SK-N-SH (cell line): ENCODE data around the gene SLC7A8. TPM values are rescaled to one million over a fixed set of nuclear protein-coding genes. Genes with fewer than 3 reads are reported as not detected.

Experiments
- CTCF ChIA-PET: fragments of 300-600, 350-600 bp; formaldehyde crosslinking; extraction: SDS; loops from one replicate; lab custom pipeline; 2021; lab: Yijun Ruan, JAX
- POLR2A ChIA-PET: fragments of 350-600 bp; sonication (Branson Sonifier 250); formaldehyde crosslinking; extraction: SDS; loops from one replicate; lab custom pipeline; 2020; ENCODE audit warnings: antibody characterized with exemption, inconsistent platforms; lab: Yijun Ruan, JAX
- DNase-seq: peaks from one replicate; pipeline ENCODE4 v3.0.0; 2012
- H2AFZ ChIP-seq: fragments of 200-600 bp; sonication (generic); 2 replicates; pipeline ENCODE4 v1.8.1; 2016; ENCODE audit warnings: antibody characterized with exemption, mild to moderate bottlenecking, low read depth
- H3F3A ChIP-seq: fragments of 200-600 bp; sonication (generic); replicated peaks from 2 replicates; pipeline ENCODE3; 2016; ENCODE audit warnings: antibody characterized with exemption, mild to moderate bottlenecking; ENCODE audit not compliant: insufficient read depth
- H3K27ac ChIP-seq, 2 experiments: fragments of 200-500 bp in 1 of 2; fragments of 200-600 bp in 1 of 2; sonication (Bioruptor generic) in 1 of 2; sonication (generic), shearing (Covaris generic) in 1 of 2; 2 replicates each; pipeline versions ENCODE4 v1.5.1 to v1.6.1; 2014 to 2016; ENCODE audit warnings: low read depth in 2 of 2, inconsistent platforms in 1 of 2, low read length in 1 of 2, mild to moderate bottlenecking in 1 of 2, mixed read lengths in 1 of 2
- H3K27me3 ChIP-seq: fragments of 200-600 bp; sonication (generic), shearing (Covaris generic); 2 replicates; pipeline ENCODE4 v1.6.1; 2016; ENCODE audit warnings: mixed run types; ENCODE audit not compliant: insufficient read depth
- H3K36me3 ChIP-seq, 2 experiments: fragments of 200-500 bp in 1 of 2; fragments of 200-600 bp in 1 of 2; sonication (Bioruptor generic) in 1 of 2; sonication (generic) in 1 of 2; replicated peaks in 1 of 2; 2 replicates each; pipeline versions ENCODE3 to v1.5.1; 2014 to 2016; ENCODE audit warnings: low read length in 1 of 2, mild to moderate bottlenecking in 1 of 2; ENCODE audit not compliant: insufficient read depth in 2 of 2, control insufficient read depth in 1 of 2
- H3K4me1 ChIP-seq, 2 experiments: fragments of 200-500 bp in 1 of 2; fragments of 200-600 bp in 1 of 2; sonication (Bioruptor generic) in 1 of 2; sonication (generic), shearing (Covaris generic) in 1 of 2; 2 replicates each; pipeline versions ENCODE4 v1.5.1 to v1.6.1; 2014 to 2016; ENCODE audit warnings: low read depth in 1 of 2, low read length in 1 of 2, mixed run types in 1 of 2; ENCODE audit not compliant: insufficient read depth in 2 of 2, control insufficient read depth in 1 of 2
- H3K4me2 ChIP-seq: fragments of 200-600 bp; sonication (generic), shearing (Covaris generic); 2 replicates; pipeline ENCODE4 v1.6.1; 2017; ENCODE audit warnings: mixed run types
- H3K4me3 ChIP-seq, 2 experiments: fragments of 200-500 bp in 1 of 2; fragments of 200-600 bp in 1 of 2; sonication (Bioruptor generic) in 1 of 2; sonication (generic), shearing (Covaris generic) in 1 of 2; 2 replicates each; pipeline versions ENCODE4 v1.5.1 to v1.8.1; 2014 to 2016; ENCODE audit warnings: low read depth in 2 of 2, inconsistent platforms in 1 of 2, low read length in 1 of 2, mild to moderate bottlenecking in 1 of 2, mixed read lengths in 1 of 2, moderate library complexity in 1 of 2
- H3K79me2 ChIP-seq: fragments of 200-600 bp; sonication (generic); 2 replicates; pipeline ENCODE4 v1.8.1; 2017; ENCODE audit warnings: mild to moderate bottlenecking; ENCODE audit not compliant: insufficient read depth
- H3K9ac ChIP-seq: fragments of 200-600 bp; sonication (generic); 2 replicates; pipeline ENCODE4 v1.6.1; 2017; ENCODE audit warnings: mixed run types
- H3K9me2 ChIP-seq: fragments of 200-600 bp; sonication (generic); 2 replicates; pipeline ENCODE4 v1.6.1; 2017; ENCODE audit warnings: mixed run types
- H3K9me3 ChIP-seq: fragments of 200-600 bp; sonication (generic); 2 replicates; pipeline ENCODE4 v1.6.1; 2017; ENCODE audit warnings: mixed run types, mild to moderate bottlenecking, moderate library complexity
- H4K20me1 ChIP-seq: fragments of 200-600 bp; sonication (generic); 2 replicates; pipeline ENCODE4 v1.6.1; 2017; ENCODE audit warnings: mild to moderate bottlenecking, mixed run types; ENCODE audit not compliant: insufficient read depth
- EZH2phosphoT487 ChIP-seq: fragments of 200-600 bp; sonication (generic); IDR thresholded peaks from 2 replicates; pipeline ENCODE4 v1.6.1; 2017; ENCODE audit warnings: low read depth, mixed run types, mild to moderate bottlenecking, antibody characterized with exemption, moderate library complexity, borderline replicate concordance
- FOXJ3 ChIP-seq: sonication (generic); formaldehyde crosslinking; IDR thresholded peaks from 2 replicates; pipeline ENCODE4 v1.5.1; 2020; ENCODE audit warnings: mild to moderate bottlenecking, missing genetic modification reagents
- FOXM1 ChIP-seq: IDR thresholded peaks from 2 replicates; pipeline ENCODE4 v1.4.0; 2012; ENCODE audit warnings: low read depth, mild to moderate bottlenecking
- GATA2 ChIP-seq: sonication (generic); formaldehyde crosslinking; IDR thresholded peaks from 2 replicates; pipeline ENCODE4 v1.5.0; 2020; ENCODE audit warnings: mild to moderate bottlenecking, missing genetic modification reagents
- JUND ChIP-seq: IDR thresholded peaks from 2 replicates; pipeline ENCODE4 v1.4.0; 2012
- MAX ChIP-seq: IDR thresholded peaks from 2 replicates; pipeline ENCODE4 v1.4.0; 2012; ENCODE audit warnings: low read depth
- MXI1 ChIP-seq: IDR thresholded peaks from 2 replicates; pipeline ENCODE4 v1.6.1; 2012; ENCODE audit warnings: mild to moderate bottlenecking, low read depth, low read length, improper control_type of control experiment
- RAD21 ChIP-seq: IDR thresholded peaks from 2 replicates; pipeline ENCODE4 v1.6.1; 2012; ENCODE audit warnings: mild to moderate bottlenecking, low read length
- RXRA ChIP-seq: IDR thresholded peaks from 2 replicates; pipeline ENCODE4 v1.4.0; 2012; ENCODE audit warnings: low read depth, mild to moderate bottlenecking, borderline replicate concordance
- SMC3 ChIP-seq: IDR thresholded peaks from 2 replicates; pipeline ENCODE4 v1.6.1; 2012; ENCODE audit warnings: low read depth, low read length, improper control_type of control experiment
- TAF1 ChIP-seq: IDR thresholded peaks from 2 replicates; pipeline ENCODE4 v1.6.1; 2012; ENCODE audit warnings: low read depth, mild to moderate bottlenecking, low read length, moderate library complexity, borderline replicate concordance
- TEAD4 ChIP-seq: IDR thresholded peaks from 2 replicates; pipeline ENCODE4 v1.4.0; 2012; ENCODE audit warnings: mild to moderate bottlenecking, borderline replicate concordance; ENCODE audit not compliant: insufficient read depth
- USF2 ChIP-seq: fragments of 150-350 bp; IDR thresholded peaks from 2 replicates; pipeline ENCODE4 v1.6.1; 2017; ENCODE audit warnings: antibody characterized with exemption, low read length, low read depth, borderline replicate concordance
- WGBS: methylation state at CpG from one replicate; pipeline ENCODE4 v1.1.6; 2017; ENCODE audit warnings: low lambda C conversion rate; 5-methylcytosine and 5-hydroxymethylcytosine counted together
- polyA plus RNA-seq, 3 experiments: library from polyadenylated mRNA; depleted of rRNA; stranded (reverse); fragments of >200 nt; gene quantifications; 2 replicates each; pipeline ENCODE4 v1.2.3, GENCODE V29; 2012
- TF ChIP-seq, protein P1 (sequence below): IDR thresholded peaks from 2 replicates; pipeline ENCODE4 v1.4.0; 2012; ENCODE audit warnings: low read depth, borderline replicate concordance
- TF ChIP-seq, protein P2 (sequence below): fragments of 150-350 bp; IDR thresholded peaks from 2 replicates; pipeline ENCODE4 v1.6.1; 2016; ENCODE audit warnings: mild to moderate bottlenecking, low read depth, low read length

Gene SLC7A8
- polyA plus RNA-seq, 1 of the 3 experiments (the other 2 are of a cell fraction): 1.4 TPM

GRCh38 chr14:23171222-23171975 lies 12.1 kb downstream of the SLC7A8 start:
- Histone ChIP-seq H3K9me3 (no peaks in the 10 kb centered on the region), H2AFZ (peak overlapping the region; percentile 39; the same call in 1 of the 2 replicates), H3K9ac (no peak overlapping the region), H3K9me2 (no peaks in the 10 kb centered on the region), H3K4me2 (0 out of 2 replicates have a peak overlapping the region, but pooled peaks have one; percentile 10), H3K27me3 (0 out of 2 replicates have a peak, but pooled peaks cover 9% of the 10 kb centered on the region), H3K36me3 (no peaks in the 10 kb centered on the region), H3K27ac (peak overlapping the region in 1 of 2 experiments; percentile 63; a peak in 2 of 4 replicates), H3F3A (peaks cover 6% of the 10 kb centered on the region), H3K4me3 (no peak overlapping the region), H4K20me1 (no peaks in the 10 kb centered on the region), H3K79me2 (no peaks in the 10 kb centered on the region), H3K4me1 (no peaks in the 10 kb centered on the region)
- DNase-seq: no peak
- POLR2A ChIA-PET: interaction anchor here (0.6 kb wide), 1 partner anchor 25 kb away, joined by 3 read pairs; no protein-coding TSS in a partner anchor
- TF ChIP-seq SMC3 (no peak), USF2 (no peak), RXRA (no peak), TAF1 (no peak), JUND (no peak), TEAD4 (no peak), FOXM1 (no peak), RAD21 (no peak), MXI1 (no peak), EZH2phosphoT487 (no peak), GATA2 (no peak)
- TF ChIP-seq, protein P1, sequence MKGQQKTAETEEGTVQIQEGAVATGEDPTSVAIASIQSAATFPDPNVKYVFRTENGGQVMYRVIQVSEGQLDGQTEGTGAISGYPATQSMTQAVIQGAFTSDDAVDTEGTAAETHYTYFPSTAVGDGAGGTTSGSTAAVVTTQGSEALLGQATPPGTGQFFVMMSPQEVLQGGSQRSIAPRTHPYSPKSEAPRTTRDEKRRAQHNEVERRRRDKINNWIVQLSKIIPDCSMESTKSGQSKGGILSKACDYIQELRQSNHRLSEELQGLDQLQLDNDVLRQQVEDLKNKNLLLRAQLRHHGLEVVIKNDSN: no peak
- CTCF ChIA-PET: interaction anchor here (1.6 to 8.8 kb wide), 3 partner anchors 11 to 50 kb away, joined by 5 to 53 read pairs (median 10); no protein-coding TSS in a partner anchor
- 34% methylated on average over 8 of the region's 8 CpGs for WGBS

GRCh38 chr14:23169622-23170021 lies 13.8 kb downstream of the SLC7A8 start:
- Histone ChIP-seq H3K9me3 (no peaks in the 10 kb centered on the region), H2AFZ (no peak overlapping the region), H3K9ac (no peak overlapping the region), H3K4me2 (no peak overlapping the region), H3K9me2 (no peaks in the 10 kb centered on the region), H3K27me3 (no peaks in the 10 kb centered on the region), H3K27ac (no peak overlapping the region), H3K4me3 (no peak overlapping the region), H3F3A (peaks cover 6% of the 10 kb centered on the region), H3K4me1 (no peaks in the 10 kb centered on the region), H4K20me1 (no peaks in the 10 kb centered on the region), H3K79me2 (no peaks in the 10 kb centered on the region), H3K36me3 (no peaks in the 10 kb centered on the region)
- DNase-seq: no peak
- POLR2A ChIA-PET: no interaction called here
- CTCF ChIA-PET: interaction anchor here (1.4 to 8.8 kb wide), 4 partner anchors 12 to 48 kb away, joined by 3 to 53 read pairs (median 6); no protein-coding TSS in a partner anchor
- 65% methylated on average over 6 of the region's 6 CpGs for whole genome bisulfite sequencing
- no peak for TF ChIP-seq MAX
- TF ChIP-seq TAF1: no peak
- no peak for TF ChIP-seq FOXJ3 (CRISPR knock-in tag)
- no peak for TF ChIP-seq GATA2
- TF ChIP-seq USF2: no peak
- TF ChIP-seq, protein P1: no peak
- TF ChIP-seq, protein P2, sequence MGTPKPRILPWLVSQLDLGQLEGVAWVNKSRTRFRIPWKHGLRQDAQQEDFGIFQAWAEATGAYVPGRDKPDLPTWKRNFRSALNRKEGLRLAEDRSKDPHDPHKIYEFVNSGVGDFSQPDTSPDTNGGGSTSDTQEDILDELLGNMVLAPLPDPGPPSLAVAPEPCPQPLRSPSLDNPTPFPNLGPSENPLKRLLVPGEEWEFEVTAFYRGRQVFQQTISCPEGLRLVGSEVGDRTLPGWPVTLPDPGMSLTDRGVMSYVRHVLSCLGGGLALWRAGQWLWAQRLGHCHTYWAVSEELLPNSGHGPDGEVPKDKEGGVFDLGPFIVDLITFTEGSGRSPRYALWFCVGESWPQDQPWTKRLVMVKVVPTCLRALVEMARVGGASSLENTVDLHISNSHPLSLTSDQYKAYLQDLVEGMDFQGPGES: no peak
